ENCODE results near the gene PLIN3. TPM values are rescaled to one million over a fixed set of nuclear protein-coding genes. Genes with fewer than 3 reads are reported as not detected.
"Not testable (repeated sequence)": the region's sequence is repeated elsewhere in the genome, so short reads cannot be mapped to it uniquely, and the experiment has no call there.

The PLIN3 gene
- total RNA-seq, 1 donor from 2014 or later, result 29.0 TPM

GRCh38 chr19:4807188-4807587 is 60.3 kb downstream of the PLIN3 start:
- CTCF ChIA-PET, result interaction anchor here (0.9 to 11.6 kb wide), 4 partner anchors 10 to 105 kb away, joined by 3 to 292 read pairs (median 58); no protein-coding TSS in a partner anchor
- DNase-seq (no peak), ATAC-seq (ENCODE audit: low read depth) (peak; percentile 10)
- TF ChIP-seq, protein P1, sequence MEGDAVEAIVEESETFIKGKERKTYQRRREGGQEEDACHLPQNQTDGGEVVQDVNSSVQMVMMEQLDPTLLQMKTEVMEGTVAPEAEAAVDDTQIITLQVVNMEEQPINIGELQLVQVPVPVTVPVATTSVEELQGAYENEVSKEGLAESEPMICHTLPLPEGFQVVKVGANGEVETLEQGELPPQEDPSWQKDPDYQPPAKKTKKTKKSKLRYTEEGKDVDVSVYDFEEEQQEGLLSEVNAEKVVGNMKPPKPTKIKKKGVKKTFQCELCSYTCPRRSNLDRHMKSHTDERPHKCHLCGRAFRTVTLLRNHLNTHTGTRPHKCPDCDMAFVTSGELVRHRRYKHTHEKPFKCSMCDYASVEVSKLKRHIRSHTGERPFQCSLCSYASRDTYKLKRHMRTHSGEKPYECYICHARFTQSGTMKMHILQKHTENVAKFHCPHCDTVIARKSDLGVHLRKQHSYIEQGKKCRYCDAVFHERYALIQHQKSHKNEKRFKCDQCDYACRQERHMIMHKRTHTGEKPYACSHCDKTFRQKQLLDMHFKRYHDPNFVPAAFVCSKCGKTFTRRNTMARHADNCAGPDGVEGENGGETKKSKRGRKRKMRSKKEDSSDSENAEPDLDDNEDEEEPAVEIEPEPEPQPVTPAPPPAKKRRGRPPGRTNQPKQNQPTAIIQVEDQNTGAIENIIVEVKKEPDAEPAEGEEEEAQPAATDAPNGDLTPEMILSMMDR (IDR thresholded peaks at IDR 0.05), result no peak
- Mint-ChIP-seq H3K36me3 (ENCODE audit: low read depth) (no peaks in the 10 kb centered on the region), H3K4me1 (peaks cover 31% of the 10 kb centered on the region), H3K27ac (no peak overlapping the region), H3K27me3 (no peaks in the 10 kb centered on the region), H3K9me3 (no peaks in the 10 kb centered on the region), H3K4me3 (no peak overlapping the region)
- intact Hi-C loops (cut with micrococcal nuclease), result loop anchor here (5.0 kb wide), 1 partner anchor 65 kb away; no protein-coding TSS in a partner anchor
- POLR2A ChIA-PET, result interaction anchor here (1.0 kb wide), 1 partner anchor 62 kb away, joined by 5 read pairs; no protein-coding TSS in a partner anchor

- Mint-ChIP-seq H3K9me3 (no peaks in the 10 kb centered on the region), H3K4me3 (no peak overlapping the region), H3K27me3 (no peaks in the 10 kb centered on the region), H3K36me3 (ENCODE audit: low read depth) (no peaks in the 10 kb centered on the region), H3K27ac (no peak overlapping the region), H3K4me1 (peaks cover 23% of the 10 kb centered on the region)
- intact Hi-C loops (cut with micrococcal nuclease), result loop anchor here (5.0 kb wide), 1 partner anchor 66 kb away; no protein-coding TSS in a partner anchor
- ATAC-seq (ENCODE audit: low read depth) (no peak), DNase-seq (no peak)
- ChIA-PET CTCF (interaction anchor here (1.0 to 11.6 kb wide), 4 partner anchors 46 to 225 kb away, joined by 3 to 292 read pairs (median 58); no protein-coding TSS in a partner anchor), POLR2A (no interaction called here)
- TF ChIP-seq, protein P1 (IDR thresholded peaks at IDR 0.05), result no peak
These were observed 61.1 kb downstream of the PLIN3 start for GRCh38 chr19:4806384-4806783.

DNA sequence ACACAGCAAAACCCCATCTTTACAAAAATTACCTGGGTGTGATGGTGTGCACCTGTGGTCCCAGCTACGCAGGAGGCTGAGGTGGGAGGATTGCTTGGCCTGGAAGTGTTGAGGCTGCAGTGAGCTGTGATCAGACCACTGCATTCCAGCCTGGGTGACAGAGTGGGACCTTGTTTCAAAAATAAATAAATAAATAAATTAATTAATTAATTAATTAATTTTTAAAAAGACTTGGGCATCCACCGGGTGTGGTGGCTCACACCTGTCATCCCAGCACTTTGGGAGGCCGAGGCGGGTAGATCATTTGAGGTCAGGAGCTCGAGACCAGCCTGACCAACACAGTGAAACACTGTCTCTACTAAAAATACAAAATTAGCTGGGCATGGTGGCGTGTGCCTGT is 62.3 kb downstream of the PLIN3 start:
- DNase-seq; POLR2A ChIA-PET; ATAC-seq (ENCODE audit: low read depth); H3K36me3 Mint-ChIP-seq (ENCODE audit: low read depth); H3K9me3 Mint-ChIP-seq; H3K27ac Mint-ChIP-seq; H3K4me3 Mint-ChIP-seq; H3K27me3 Mint-ChIP-seq: not testable (repeated sequence)
- H3K4me1 Mint-ChIP-seq, result peaks cover 19% of the 10 kb centered on the region
- CTCF ChIA-PET, result interaction anchor here (0.7 to 11.6 kb wide), 4 partner anchors 14 to 101 kb away, joined by 3 to 292 read pairs (median 7); partner anchors contain the start of gene FEM1A
- intact Hi-C loops (cut with micrococcal nuclease), result loop anchor here (5.0 kb wide), 1 partner anchor 67 kb away; no protein-coding TSS in a partner anchor

GRCh38 chr19:4803736-4804695 is 63.5 kb downstream of the PLIN3 start:
- Mint-ChIP-seq H3K4me3 (no peak overlapping the region), H3K27ac (no peak overlapping the region), H3K27me3 (no peaks in the 10 kb centered on the region), H3K9me3 (no peaks in the 10 kb centered on the region), H3K4me1 (peaks cover 15% of the 10 kb centered on the region), H3K36me3 (ENCODE audit: low read depth) (peaks cover 3% of the 10 kb centered on the region)
- ATAC-seq (ENCODE audit: low read depth) (peak; percentile 94), DNase-seq (peak; percentile 55)
- intact Hi-C loops (cut with micrococcal nuclease), result loop anchor here (1.0 kb wide), 1 partner anchor 72 kb away; no protein-coding TSS in a partner anchor
- CTCF ChIA-PET, result interaction anchor here (1.0 to 11.6 kb wide), 3 partner anchors 13 to 48 kb away, joined by 3 to 292 read pairs (median 11); partner anchors contain the start of gene FEM1A
- POLR2A ChIA-PET, result no interaction called here
- TF ChIP-seq, protein P1 (IDR thresholded peaks at IDR 0.05), result peak; percentile 52

GRCh38 chr19:4802711-4803110 is 64.8 kb downstream of the PLIN3 start:
- CTCF ChIA-PET, result interaction anchor here (3.2 kb wide), 1 partner anchor 12 kb away, joined by 11 read pairs; the partner anchor contains the start of gene FEM1A

More at GRCh38 chr19:4802711-4803110, 64.8 kb downstream of the PLIN3 start:
- no peak overlapping the region for H3K4me3 Mint-ChIP-seq
- H3K36me3 Mint-ChIP-seq (ENCODE audit: low read depth), result peaks cover 12% of the 10 kb centered on the region
- POLR2A ChIA-PET, result no interaction called here
- H3K9me3 Mint-ChIP-seq, result no peaks in the 10 kb centered on the region
- ATAC-seq (ENCODE audit: low read depth) (no peak), DNase-seq (no peak)
- peaks cover 14% of the 10 kb centered on the region for H3K4me1 Mint-ChIP-seq
- H3K27me3 Mint-ChIP-seq, result no peaks in the 10 kb centered on the region
- TF ChIP-seq, protein P1 (IDR thresholded peaks at IDR 0.05), result no peak
- intact Hi-C loops (cut with micrococcal nuclease), result no loop called here
- H3K27ac Mint-ChIP-seq, result no peak overlapping the region
